Measurements from ENCODE around the gene MAPK14.
"Not testable (repeated sequence)": the region's sequence is repeated elsewhere in the genome, so short reads cannot be mapped to it uniquely, and the experiment has no call there.

MAPK14 gene

DNA sequence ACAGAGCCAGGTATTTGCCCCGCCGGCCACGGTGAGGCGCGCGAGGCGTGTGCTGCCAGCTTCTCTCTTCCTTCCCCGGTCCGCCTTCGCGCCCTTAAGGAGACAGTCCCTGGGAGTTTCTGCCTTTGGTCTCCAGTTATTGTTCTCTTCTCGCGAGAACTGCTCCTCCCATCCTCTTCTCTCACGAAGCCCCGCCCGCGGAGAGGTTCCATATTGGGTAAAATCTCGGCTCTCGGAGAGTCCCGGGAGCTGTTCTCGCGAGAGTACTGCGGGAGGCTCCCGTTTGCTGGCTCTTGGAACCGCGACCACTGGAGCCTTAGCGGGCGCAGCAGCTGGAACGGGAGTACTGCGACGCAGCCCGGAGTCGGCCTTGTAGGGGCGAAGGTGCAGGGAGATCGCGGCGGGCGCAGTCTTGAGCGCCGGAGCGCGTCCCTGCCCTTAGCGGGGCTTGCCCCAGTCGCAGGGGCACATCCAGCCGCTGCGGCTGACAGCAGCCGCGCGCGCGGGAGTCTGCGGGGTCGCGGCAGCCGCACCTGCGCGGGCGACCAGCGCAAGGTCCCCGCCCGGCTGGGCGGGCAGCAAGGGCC lies at the start of gene MAPK14:
Gene MAPK14 (plus strand): TSS at position 308 of the 587 bp plus-strand sequence. CDS start 350 bp downstream, outside the sequence.
- H3K27me3 ChIP-seq, result peaks cover 37% of the 10 kb centered on the region
- H3K4me2 ChIP-seq, result peak within 1 kb of the TSS; percentile 83
- no peaks in the 10 kb centered on the region; the same call in 1 of the 2 replicates for H3K36me3 ChIP-seq
- H3K4me3 ChIP-seq, result peak within 1 kb of the TSS; percentile 99
- H3K9me3 ChIP-seq, result no peaks in the 10 kb centered on the region
- H4K20me1 ChIP-seq, result peaks cover 37% of the 10 kb centered on the region
- no peak for TF ChIP-seq Cebpa-rat (IDR thresholded peaks at IDR 0.05)
- peaks cover 40% of the 10 kb centered on the region for H3K4me1 ChIP-seq
- peak within 1 kb of the TSS; percentile 99 for H3K9ac ChIP-seq
- peak within 1 kb of the TSS; percentile 97 for H3K27ac ChIP-seq

DNA sequence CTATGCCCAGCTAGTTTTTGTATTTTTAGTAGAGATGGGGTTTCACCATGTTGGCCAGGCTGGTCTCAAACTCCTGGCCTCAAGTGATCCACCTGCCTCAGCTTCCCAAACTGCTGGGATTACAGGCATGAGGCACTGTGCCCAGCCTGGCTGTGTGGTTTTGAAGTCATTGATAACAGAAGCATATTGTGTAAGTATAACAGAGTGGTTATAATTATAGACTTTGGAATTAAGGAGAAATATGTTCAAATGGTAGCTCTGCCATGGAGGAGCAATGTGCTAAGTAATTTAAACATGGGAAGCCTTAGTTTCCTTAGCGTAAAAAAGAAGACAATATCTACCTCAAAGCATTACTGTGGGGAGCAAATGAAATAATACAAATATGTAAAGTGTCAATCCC lies 47.5 kb upstream of the MAPK14 start:
- not testable (repeated sequence) for H3K4me1 ChIP-seq

DNA sequence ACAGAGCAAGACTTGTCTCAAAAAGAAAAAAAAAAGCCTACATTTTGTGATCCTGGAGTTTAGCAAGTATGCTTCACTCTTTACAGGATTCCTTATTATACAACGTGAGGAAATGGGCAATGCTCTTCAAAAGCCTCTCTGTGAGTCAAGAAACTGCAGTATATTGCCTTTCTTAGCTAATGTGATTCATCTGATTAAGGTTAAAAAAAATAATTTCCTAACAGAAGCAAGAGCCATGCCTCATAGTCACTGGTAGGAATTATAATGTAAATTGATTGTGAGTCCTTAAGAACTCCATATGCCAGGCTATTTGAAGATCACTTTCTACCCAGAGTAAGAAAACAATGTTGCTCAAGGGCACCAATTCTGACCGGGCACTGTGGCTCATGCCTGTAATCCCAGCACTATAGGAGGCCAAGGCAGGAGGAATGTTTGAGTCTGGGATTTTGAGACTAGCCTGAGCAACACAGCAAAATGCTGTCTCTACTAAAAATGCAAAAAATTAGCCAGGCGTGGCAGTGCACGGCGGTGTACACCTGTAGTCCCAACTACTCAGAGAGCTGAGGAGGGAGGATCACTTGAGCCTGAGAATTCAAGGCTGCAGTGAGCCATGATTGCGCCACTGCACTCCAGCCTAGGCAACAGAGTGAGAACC lies 46.5 kb upstream of the MAPK14 start:
- no peak overlapping the region for H3K4me3 ChIP-seq
- H3K9ac ChIP-seq, result no peak overlapping the region
- no peaks in the 10 kb centered on the region for H3K27me3 ChIP-seq
- no peaks in the 10 kb centered on the region for H4K20me1 ChIP-seq
- no peaks in the 10 kb centered on the region for H3K36me3 ChIP-seq
- no peak for TF ChIP-seq Cebpa-rat (IDR thresholded peaks at IDR 0.05)
- no peaks in the 10 kb centered on the region for H3K4me1 ChIP-seq
- H3K9me3 ChIP-seq, result no peaks in the 10 kb centered on the region
- H3K4me2 ChIP-seq, result no peak overlapping the region
- H3K27ac ChIP-seq, result no peak overlapping the region

More for the DNA sequence above, 47.5 kb upstream of the MAPK14 start:
- not testable (repeated sequence) for H3K27ac ChIP-seq, H4K20me1 ChIP-seq, H3K36me3 ChIP-seq, H3K4me2 ChIP-seq, H3K9ac ChIP-seq, H3K9me3 ChIP-seq, H3K27me3 ChIP-seq, H3K4me3 ChIP-seq

DNA sequence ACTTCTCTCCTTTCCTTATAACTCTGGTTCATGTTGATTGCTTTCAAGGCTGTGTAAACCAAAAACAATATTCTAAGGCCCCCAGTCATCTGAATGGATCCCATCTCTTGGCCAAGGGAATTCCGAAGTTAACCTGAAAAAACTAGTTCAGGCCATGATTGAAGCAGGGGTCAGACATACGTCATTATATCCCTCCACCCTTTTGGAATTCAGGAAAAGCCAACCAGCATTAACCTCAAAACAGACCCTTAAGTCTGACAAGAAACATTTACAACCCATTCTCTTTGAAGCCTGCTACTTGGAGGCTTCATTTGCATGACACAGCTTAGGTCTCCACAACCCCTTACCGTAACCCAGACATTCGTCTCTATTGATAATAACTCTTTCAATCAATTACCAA lies 42.9 kb upstream of the MAPK14 start:
- no peaks in the 10 kb centered on the region for H4K20me1 ChIP-seq
- no peak for TF ChIP-seq Cebpa-rat (IDR thresholded peaks at IDR 0.05)
- no peak overlapping the region for H3K4me2 ChIP-seq
- no peaks in the 10 kb centered on the region for H3K9me3 ChIP-seq
- no peaks in the 10 kb centered on the region for H3K27me3 ChIP-seq
- H3K4me1 ChIP-seq, result peaks cover 7% of the 10 kb centered on the region
- no peak overlapping the region for H3K4me3 ChIP-seq
- no peak overlapping the region for H3K27ac ChIP-seq
- H3K9ac ChIP-seq, result no peak overlapping the region
- H3K36me3 ChIP-seq, result no peaks in the 10 kb centered on the region

DNA sequence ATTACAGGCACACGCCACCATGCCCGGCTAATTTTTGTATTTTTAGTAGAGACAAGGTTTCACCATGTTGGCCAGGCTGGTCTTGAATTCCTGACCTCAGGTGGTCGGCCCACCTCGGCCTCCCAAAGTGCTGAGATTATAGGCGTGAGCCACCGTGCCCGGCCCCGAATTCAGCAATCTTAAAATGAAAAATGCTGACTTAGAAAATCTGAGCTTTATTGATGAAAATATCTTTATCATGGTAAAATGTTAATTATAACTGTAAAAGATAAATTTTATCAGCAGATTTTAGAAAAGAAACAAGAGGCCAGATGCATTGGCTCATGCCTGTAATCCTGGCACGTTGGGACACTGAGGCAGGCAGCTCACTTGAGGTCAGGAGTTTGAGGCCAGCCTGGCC lies 39.6 kb upstream of the MAPK14 start:
- H3K4me3 ChIP-seq, H3K4me1 ChIP-seq, H3K27ac ChIP-seq, H3K36me3 ChIP-seq, H3K27me3 ChIP-seq, H3K9me3 ChIP-seq, H3K9ac ChIP-seq, H4K20me1 ChIP-seq, H3K4me2 ChIP-seq: not testable (repeated sequence)

DNA sequence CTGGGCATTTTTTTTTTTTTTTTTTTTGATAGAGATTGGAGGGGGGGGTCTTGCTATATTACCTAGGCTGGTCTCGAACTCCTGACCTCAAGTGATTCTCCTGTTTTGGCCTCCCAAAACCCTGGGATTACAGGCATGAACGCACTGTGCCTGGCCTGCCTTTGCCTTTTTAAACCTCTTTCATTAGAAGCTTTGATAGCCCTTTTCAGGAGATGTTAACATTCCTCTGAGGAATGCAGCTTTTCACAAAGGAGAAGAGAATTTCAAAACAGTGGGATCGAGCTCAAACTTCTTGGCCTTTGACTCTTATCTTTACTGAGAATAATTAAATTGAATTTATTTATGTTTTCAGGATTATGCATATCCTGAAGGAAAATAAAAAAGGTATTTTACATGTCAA lies 34.5 kb upstream of the MAPK14 start:
- Histone ChIP-seq H3K4me2 (no peak overlapping the region), H3K9me3 (no peaks in the 10 kb centered on the region), H3K9ac (no peak overlapping the region), H4K20me1 (no peaks in the 10 kb centered on the region), H3K27me3 (no peaks in the 10 kb centered on the region), H3K4me3 (no peak overlapping the region), H3K36me3 (no peaks in the 10 kb centered on the region), H3K4me1 (peaks cover 10% of the 10 kb centered on the region), H3K27ac (no peak overlapping the region)
- no peak for TF ChIP-seq Cebpa-rat (IDR thresholded peaks at IDR 0.05)

DNA sequence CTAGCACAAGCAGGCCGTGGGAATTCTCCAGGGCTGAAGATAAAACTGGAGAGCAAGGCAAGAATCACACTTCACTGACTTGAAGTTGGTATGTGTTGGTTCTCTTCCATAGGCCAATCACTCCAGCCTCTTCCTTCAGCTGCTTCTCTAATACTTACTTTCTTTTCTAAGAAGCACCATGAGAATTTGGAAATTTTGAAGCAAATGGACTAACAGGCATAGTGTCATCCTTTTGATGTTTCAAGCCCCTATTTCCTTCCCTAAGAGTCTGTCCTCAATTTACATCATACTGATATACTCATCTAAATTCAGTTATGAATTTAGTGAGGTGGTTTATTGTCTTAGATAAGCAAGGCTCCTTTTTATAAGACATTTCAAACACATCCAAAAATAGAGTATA lies 27.2 kb upstream of the MAPK14 start:
- Histone ChIP-seq H3K9me3 (no peaks in the 10 kb centered on the region), H3K4me1 (peaks cover 8% of the 10 kb centered on the region), H3K4me2 (no peak overlapping the region), H3K9ac (no peak overlapping the region), H3K27ac (no peak overlapping the region), H4K20me1 (no peaks in the 10 kb centered on the region), H3K4me3 (no peak overlapping the region), H3K27me3 (no peaks in the 10 kb centered on the region), H3K36me3 (no peaks in the 10 kb centered on the region)
- no peak for TF ChIP-seq Cebpa-rat (IDR thresholded peaks at IDR 0.05)

DNA sequence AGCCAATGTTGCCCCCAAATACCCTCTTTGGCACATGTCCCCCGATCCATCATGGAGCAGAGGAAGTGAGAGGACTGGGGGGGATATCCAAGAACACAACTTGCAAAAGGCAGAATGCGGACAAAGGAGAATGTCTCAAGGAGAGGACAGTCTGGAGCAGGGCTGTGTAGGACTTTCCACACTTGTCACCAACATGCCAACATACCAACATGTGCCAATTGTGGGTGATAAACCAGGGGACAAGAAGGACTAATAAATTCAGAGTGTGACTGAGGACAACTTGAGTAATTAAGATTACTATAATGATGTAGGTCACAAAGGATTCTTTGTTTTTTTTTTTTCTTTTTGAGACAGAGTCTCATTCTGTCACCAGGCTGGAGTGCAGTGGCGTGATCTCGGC lies 11.9 kb upstream of the MAPK14 start:
- Histone ChIP-seq H3K9me3 (no peaks in the 10 kb centered on the region), H3K27ac (no peak overlapping the region), H3K4me1 (peaks cover 6% of the 10 kb centered on the region; the same call in 1 of the 2 replicates), H3K9ac (no peak overlapping the region), H3K27me3 (no peaks in the 10 kb centered on the region), H3K4me2 (no peak overlapping the region), H4K20me1 (no peaks in the 10 kb centered on the region), H3K4me3 (no peak overlapping the region), H3K36me3 (no peaks in the 10 kb centered on the region)
- TF ChIP-seq Cebpa-rat (IDR thresholded peaks at IDR 0.05), result no peak

DNA sequence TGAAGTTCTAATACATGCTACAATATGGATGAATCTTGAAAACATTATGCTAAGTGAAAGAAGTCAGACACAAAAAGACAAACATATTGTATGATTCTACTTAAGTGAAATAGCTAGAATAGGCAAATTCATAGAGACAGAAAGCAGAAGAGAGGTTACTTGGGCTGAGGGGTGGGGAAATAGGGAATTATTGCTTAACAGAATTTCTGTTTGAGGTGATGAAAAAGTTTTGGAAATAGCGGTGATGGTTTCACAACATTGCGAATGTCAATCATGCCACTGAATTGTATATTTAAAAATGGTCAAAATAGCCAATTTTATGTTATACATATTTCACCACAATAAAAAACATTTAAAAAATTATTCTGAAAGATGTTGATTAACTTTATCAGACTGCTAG lies 9.3 kb upstream of the MAPK14 start:
- H3K4me3 ChIP-seq, result no peak overlapping the region
- peaks cover 5% of the 10 kb centered on the region; the same call in 1 of the 2 replicates for H3K27me3 ChIP-seq
- no peaks in the 10 kb centered on the region for H3K36me3 ChIP-seq
- H3K9ac ChIP-seq, result no peak overlapping the region
- H3K4me1 ChIP-seq, result peaks cover 6% of the 10 kb centered on the region; the same call in 1 of the 2 replicates
- TF ChIP-seq Cebpa-rat (IDR thresholded peaks at IDR 0.05), result no peak
- H4K20me1 ChIP-seq, result no peaks in the 10 kb centered on the region
- no peak overlapping the region for H3K4me2 ChIP-seq
- no peak overlapping the region for H3K27ac ChIP-seq
- H3K9me3 ChIP-seq, result no peaks in the 10 kb centered on the region

DNA sequence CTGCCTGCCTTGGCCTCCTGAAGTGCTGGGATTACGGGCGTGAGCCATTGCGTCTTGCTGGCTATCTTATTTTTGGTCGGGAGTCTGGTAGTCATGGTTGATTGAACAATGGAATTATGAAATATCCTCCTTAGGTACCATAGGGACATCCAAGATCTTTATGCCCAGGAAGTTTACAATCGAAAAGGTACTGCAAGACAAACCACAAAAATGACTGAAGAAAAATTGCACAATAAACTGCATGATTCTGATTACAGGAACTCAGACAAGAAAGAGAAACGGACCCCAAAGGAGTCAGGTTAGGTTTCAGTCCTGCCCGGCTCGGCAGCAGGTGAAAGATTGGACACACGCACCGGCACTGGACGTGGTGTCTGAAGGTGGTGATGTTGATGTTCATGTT lies 8.4 kb upstream of the MAPK14 start:
- Histone ChIP-seq H3K27ac (no peak overlapping the region), H4K20me1 (no peaks in the 10 kb centered on the region), H3K9me3 (no peaks in the 10 kb centered on the region), H3K4me3 (no peak overlapping the region), H3K27me3 (peaks cover 13% of the 10 kb centered on the region), H3K4me2 (no peak overlapping the region; the same call in 1 of the 2 replicates), H3K4me1 (peaks cover 11% of the 10 kb centered on the region), H3K36me3 (no peaks in the 10 kb centered on the region), H3K9ac (no peak overlapping the region)
- no peak for TF ChIP-seq Cebpa-rat (IDR thresholded peaks at IDR 0.05)

Measured in BLaER1 (cell line).